ENCODE results near the gene TAAR1. TPM values are rescaled to one million over a fixed set of nuclear protein-coding genes. Genes with fewer than 3 reads are reported as not detected.

TAAR1 gene
- total RNA-seq, 1 donor from 2014 or later, result not detected

- Mint-ChIP-seq H3K4me1 (ENCODE audit: low read depth) (no peaks in the 10 kb centered on the region), H3K27me3 (ENCODE audit: low read depth) (no peaks in the 10 kb centered on the region), H3K9me3 (ENCODE audit: low read depth) (peaks cover 13% of the 10 kb centered on the region), H3K4me3 (ENCODE audit: unreplicated experiment) (no peak overlapping the region), H3K27ac (ENCODE audit: unreplicated experiment) (no peak overlapping the region), H3K36me3 (ENCODE audit: low read depth) (peaks cover 8% of the 10 kb centered on the region)
- no peak for DNase-seq (ENCODE audit: low spot score)
- TF ChIP-seq, protein P1, sequence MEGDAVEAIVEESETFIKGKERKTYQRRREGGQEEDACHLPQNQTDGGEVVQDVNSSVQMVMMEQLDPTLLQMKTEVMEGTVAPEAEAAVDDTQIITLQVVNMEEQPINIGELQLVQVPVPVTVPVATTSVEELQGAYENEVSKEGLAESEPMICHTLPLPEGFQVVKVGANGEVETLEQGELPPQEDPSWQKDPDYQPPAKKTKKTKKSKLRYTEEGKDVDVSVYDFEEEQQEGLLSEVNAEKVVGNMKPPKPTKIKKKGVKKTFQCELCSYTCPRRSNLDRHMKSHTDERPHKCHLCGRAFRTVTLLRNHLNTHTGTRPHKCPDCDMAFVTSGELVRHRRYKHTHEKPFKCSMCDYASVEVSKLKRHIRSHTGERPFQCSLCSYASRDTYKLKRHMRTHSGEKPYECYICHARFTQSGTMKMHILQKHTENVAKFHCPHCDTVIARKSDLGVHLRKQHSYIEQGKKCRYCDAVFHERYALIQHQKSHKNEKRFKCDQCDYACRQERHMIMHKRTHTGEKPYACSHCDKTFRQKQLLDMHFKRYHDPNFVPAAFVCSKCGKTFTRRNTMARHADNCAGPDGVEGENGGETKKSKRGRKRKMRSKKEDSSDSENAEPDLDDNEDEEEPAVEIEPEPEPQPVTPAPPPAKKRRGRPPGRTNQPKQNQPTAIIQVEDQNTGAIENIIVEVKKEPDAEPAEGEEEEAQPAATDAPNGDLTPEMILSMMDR (IDR thresholded peaks at IDR 0.05), result no peak
Measured at GRCh38 chr6:132695773-132696172, 36.8 kb upstream of the TAAR1 start.

DNA sequence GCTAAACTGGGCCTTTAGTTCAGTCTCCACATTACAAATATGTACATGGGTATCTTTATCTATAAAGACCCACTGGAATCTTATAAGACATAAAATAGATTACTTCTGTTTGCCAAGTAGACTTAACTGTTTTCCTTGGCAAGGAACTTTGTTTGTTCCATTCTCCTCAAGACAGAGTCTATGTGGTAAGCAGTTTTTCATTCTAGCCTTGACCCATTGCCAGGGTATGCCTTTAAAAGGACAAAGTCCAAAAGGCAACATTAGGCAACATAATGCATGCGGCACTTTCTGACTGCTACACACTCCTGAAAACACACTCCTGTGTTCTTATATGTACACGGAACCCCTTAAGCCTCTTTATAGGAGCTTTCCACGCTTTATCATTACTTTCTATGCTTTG, 34.5 kb upstream of the TAAR1 start:
- no peaks in the 10 kb centered on the region for H3K4me1 Mint-ChIP-seq (ENCODE audit: low read depth)
- TF ChIP-seq, protein P1 (IDR thresholded peaks at IDR 0.05), result no peak
- H3K27ac Mint-ChIP-seq (ENCODE audit: unreplicated experiment), result no peak overlapping the region
- peaks cover 8% of the 10 kb centered on the region for H3K36me3 Mint-ChIP-seq (ENCODE audit: low read depth)
- H3K27me3 Mint-ChIP-seq (ENCODE audit: low read depth), result peaks cover 12% of the 10 kb centered on the region
- peaks cover 13% of the 10 kb centered on the region for H3K9me3 Mint-ChIP-seq (ENCODE audit: low read depth)
- no peak for DNase-seq (ENCODE audit: low spot score)
- H3K4me3 Mint-ChIP-seq (ENCODE audit: unreplicated experiment), result no peak overlapping the region

DNA sequence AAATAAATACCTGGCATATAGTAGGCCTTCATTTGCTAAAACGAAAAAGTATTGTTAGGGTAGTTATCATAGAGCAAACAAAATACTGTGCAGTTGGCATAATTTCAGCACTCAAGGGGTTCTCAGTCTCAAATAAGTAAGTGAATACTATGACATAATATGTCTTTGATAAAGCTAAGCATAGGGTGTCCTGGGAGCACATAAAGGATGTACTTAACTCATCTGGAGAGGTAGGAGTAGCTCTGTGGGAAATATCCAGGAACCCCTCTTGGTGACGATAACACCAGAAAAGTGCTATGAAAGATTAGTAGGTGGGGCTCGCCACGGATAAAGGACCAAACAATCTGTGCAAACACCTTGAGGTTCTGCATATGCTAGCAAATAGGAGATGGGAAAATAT, 31.7 kb upstream of the TAAR1 start:
- peaks cover 25% of the 10 kb centered on the region for H3K27me3 Mint-ChIP-seq (ENCODE audit: low read depth)
- H3K27ac Mint-ChIP-seq (ENCODE audit: unreplicated experiment), result no peak overlapping the region
- TF ChIP-seq, protein P1 (IDR thresholded peaks at IDR 0.05), result no peak
- DNase-seq (ENCODE audit: low spot score), result no peak
- H3K4me3 Mint-ChIP-seq (ENCODE audit: unreplicated experiment), result no peak overlapping the region
- H3K36me3 Mint-ChIP-seq (ENCODE audit: low read depth), result peaks cover under 1% of the 10 kb centered on the region
- no peaks in the 10 kb centered on the region for H3K4me1 Mint-ChIP-seq (ENCODE audit: low read depth)
- H3K9me3 Mint-ChIP-seq (ENCODE audit: low read depth), result peaks cover 2% of the 10 kb centered on the region

DNA sequence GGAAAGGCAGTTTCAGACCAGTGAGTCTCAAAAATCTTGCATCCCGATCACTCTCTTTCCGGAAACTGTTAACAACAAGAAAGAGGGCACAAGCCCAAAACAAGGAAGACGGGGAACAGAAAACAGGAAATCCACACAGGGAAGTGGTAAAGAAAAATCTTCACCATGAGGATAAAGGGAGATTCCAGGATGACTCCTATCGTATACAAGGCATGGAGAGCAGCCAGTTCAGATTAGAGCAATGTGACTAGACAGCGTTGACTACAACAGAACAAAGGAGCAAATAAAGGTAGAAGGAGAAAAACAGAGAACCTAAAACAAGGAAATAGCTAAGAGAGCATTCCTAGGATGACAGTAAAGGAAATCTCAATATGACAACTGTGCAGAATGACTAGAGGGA, 28.3 kb upstream of the TAAR1 start:
- Mint-ChIP-seq H3K36me3 (ENCODE audit: low read depth) (no peaks in the 10 kb centered on the region), H3K9me3 (ENCODE audit: low read depth) (peaks cover 3% of the 10 kb centered on the region), H3K4me3 (ENCODE audit: unreplicated experiment) (no peak overlapping the region), H3K27me3 (ENCODE audit: low read depth) (peaks cover 25% of the 10 kb centered on the region), H3K27ac (ENCODE audit: unreplicated experiment) (no peak overlapping the region), H3K4me1 (ENCODE audit: low read depth) (peaks cover 9% of the 10 kb centered on the region)
- DNase-seq (ENCODE audit: low spot score), result no peak
- TF ChIP-seq, protein P1 (IDR thresholded peaks at IDR 0.05), result no peak

DNA sequence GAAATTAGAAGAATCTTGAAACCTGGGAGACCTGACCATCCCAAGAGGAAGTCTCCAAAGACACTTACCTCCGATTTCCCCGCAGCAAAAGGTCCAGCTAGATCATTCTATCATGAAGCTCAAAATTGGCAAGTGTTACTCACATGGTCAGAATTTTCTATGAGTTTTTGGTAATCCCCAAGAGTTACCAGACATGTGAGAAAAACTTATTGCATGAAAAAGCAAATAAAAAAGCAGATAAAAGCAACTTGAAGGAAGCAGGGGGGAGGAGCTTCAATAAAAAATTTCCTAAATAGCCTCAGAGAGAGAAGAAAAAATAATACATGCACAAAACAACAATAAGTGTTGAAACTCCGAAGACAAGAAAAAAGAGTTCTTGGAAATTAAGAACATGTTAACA, 27.5 kb upstream of the TAAR1 start:
- peaks cover 7% of the 10 kb centered on the region for H3K9me3 Mint-ChIP-seq (ENCODE audit: low read depth)
- DNase-seq (ENCODE audit: low spot score), result no peak
- TF ChIP-seq, protein P1 (IDR thresholded peaks at IDR 0.05), result no peak
- H3K4me1 Mint-ChIP-seq (ENCODE audit: low read depth), result peaks cover 9% of the 10 kb centered on the region
- H3K27me3 Mint-ChIP-seq (ENCODE audit: low read depth), result peaks cover 25% of the 10 kb centered on the region
- H3K27ac Mint-ChIP-seq (ENCODE audit: unreplicated experiment), result no peak overlapping the region
- H3K36me3 Mint-ChIP-seq (ENCODE audit: low read depth), result no peaks in the 10 kb centered on the region
- no peak overlapping the region for H3K4me3 Mint-ChIP-seq (ENCODE audit: unreplicated experiment)
